Measurements from ENCODE around the gene NDUFAF3.

DNA sequence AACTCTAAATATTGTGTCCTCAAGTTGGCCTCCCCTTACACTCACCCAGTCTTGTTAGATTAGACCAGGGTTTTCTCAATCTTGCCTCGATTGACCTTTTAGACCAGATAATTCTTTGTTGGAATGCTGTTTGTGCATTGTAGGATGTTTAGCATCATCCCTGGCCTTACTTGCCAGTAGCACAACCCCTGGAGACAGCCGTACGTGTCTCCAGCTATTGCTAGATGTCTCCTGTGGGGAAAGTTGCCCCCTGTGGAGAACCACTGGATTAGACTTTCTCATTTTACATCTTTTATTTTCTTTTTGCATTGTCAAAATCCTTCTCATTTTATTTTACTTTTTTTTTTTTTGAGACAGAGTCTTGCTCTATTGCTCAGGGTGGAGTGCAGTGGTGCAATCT, 12.5 kb upstream of the NDUFAF3 start:
- no peak for TF ChIP-seq FOXM1 (IDR thresholded peaks at IDR 0.05; ENCODE audit: low read depth, low read length)
- no peak for TF ChIP-seq EZH2 (IDR thresholded peaks at IDR 0.05; ENCODE audit: borderline replicate concordance, control insufficient read depth, low read depth, low read length)
- TF ChIP-seq SIX5 (IDR thresholded peaks at IDR 0.05; ENCODE audit: low read depth, low read length, severe bottlenecking), result no peak
- no peak for TF ChIP-seq CBX3 (IDR thresholded peaks at IDR 0.05; ENCODE audit: borderline replicate concordance, low read depth)
- no peak for TF ChIP-seq CTCF (IDR thresholded peaks at IDR 0.05 in 2 of 3, conservative IDR thresholded peaks at IDR 0.05 in 1 of 3; ENCODE audit: control insufficient read depth in 2 of 3, extremely low read depth in 1 of 3, insufficient read depth in 1 of 3, low read depth in 3 of 3, low read length in 3 of 3)
- no peak for TF ChIP-seq IKZF1 (conservative IDR thresholded peaks at IDR 0.05)
- no peak for TF ChIP-seq ZBED1 (IDR thresholded peaks at IDR 0.05; ENCODE audit: borderline replicate concordance)
- TF ChIP-seq, protein P1, sequence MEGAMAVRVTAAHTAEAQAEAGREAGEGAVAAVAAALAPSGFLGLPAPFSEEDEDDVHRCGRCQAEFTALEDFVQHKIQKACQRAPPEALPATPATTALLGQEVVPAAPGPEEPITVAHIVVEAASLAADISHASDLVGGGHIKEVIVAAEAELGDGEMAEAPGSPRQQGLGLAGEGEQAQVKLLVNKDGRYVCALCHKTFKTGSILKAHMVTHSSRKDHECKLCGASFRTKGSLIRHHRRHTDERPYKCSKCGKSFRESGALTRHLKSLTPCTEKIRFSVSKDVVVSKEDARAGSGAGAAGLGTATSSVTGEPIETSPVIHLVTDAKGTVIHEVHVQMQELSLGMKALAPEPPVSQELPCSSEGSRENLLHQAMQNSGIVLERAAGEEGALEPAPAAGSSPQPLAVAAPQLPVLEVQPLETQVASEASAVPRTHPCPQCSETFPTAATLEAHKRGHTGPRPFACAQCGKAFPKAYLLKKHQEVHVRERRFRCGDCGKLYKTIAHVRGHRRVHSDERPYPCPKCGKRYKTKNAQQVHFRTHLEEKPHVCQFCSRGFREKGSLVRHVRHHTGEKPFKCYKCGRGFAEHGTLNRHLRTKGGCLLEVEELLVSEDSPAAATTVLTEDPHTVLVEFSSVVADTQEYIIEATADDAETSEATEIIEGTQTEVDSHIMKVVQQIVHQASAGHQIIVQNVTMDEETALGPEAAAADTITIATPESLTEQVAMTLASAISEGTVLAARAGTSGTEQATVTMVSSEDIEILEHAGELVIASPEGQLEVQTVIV (IDR thresholded peaks at IDR 0.05; ENCODE audit: borderline replicate concordance, partially characterized antibody), result no peak
- TF ChIP-seq POLR2A (IDR thresholded peaks at IDR 0.05; ENCODE audit: low read depth, low read length), result no peak
- TF ChIP-seq CBFB (IDR thresholded peaks at IDR 0.05; ENCODE audit: low read depth), result no peak
- TF ChIP-seq KAT2A (conservative IDR thresholded peaks at IDR 0.05; ENCODE audit: control insufficient read depth, low read depth, low read length), result no peak
- TF ChIP-seq, protein P2, sequence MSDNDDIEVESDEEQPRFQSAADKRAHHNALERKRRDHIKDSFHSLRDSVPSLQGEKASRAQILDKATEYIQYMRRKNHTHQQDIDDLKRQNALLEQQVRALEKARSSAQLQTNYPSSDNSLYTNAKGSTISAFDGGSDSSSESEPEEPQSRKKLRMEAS (IDR thresholded peaks at IDR 0.05; ENCODE audit: low read depth, low read length), result no peak
- TF ChIP-seq, protein P3, sequence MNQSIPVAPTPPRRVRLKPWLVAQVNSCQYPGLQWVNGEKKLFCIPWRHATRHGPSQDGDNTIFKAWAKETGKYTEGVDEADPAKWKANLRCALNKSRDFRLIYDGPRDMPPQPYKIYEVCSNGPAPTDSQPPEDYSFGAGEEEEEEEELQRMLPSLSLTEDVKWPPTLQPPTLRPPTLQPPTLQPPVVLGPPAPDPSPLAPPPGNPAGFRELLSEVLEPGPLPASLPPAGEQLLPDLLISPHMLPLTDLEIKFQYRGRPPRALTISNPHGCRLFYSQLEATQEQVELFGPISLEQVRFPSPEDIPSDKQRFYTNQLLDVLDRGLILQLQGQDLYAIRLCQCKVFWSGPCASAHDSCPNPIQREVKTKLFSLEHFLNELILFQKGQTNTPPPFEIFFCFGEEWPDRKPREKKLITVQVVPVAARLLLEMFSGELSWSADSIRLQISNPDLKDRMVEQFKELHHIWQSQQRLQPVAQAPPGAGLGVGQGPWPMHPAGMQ (IDR thresholded peaks at IDR 0.05; ENCODE audit: borderline replicate concordance), result no peak

Measured in GM12878 (cell line).